Stimulated activated CD8-positive, alpha-beta memory T cell treated with anti-CD3 and anti-CD28 coated beads, Interleukin-4, amount 100 ng/mL, for 4 hours (primary cell): ENCODE data around the gene SEPTIN12.
A peak's percentile ranks its signal among the peaks of the same experiment; 100 is the strongest.

Experiments
- DNase-seq, 2 donors: peaks; one replicate each; pipeline ENCODE4 v3.0.0-alpha.2; 2020; ENCODE audit warnings: low read depth in 2 of 2, low spot score in 1 of 2

Gene SEPTIN12

GRCh38 chr16:4803401-4803844 is 15.3 kb upstream of the SEPTIN12 start:
- no peak for DNase-seq

- peak; percentile 73 to 78 for DNase-seq
Observed at GRCh38 chr16:4802659-4803287, 14.6 kb upstream of the SEPTIN12 start.

- peak; percentile 42 to 53 for DNase-seq
Observed at GRCh38 chr16:4801962-4802658, 14.0 kb upstream of the SEPTIN12 start, which contains the start of gene ROGDI. Gene ROGDI, minus strand, starts transcription at chr16:4802633. Its CDS starts 62 bp downstream, at chr16:4802571.

- DNase-seq = no peak
Observed at GRCh38 chr16:4801051-4801961, 13.2 kb upstream of the SEPTIN12 start.

DNA sequence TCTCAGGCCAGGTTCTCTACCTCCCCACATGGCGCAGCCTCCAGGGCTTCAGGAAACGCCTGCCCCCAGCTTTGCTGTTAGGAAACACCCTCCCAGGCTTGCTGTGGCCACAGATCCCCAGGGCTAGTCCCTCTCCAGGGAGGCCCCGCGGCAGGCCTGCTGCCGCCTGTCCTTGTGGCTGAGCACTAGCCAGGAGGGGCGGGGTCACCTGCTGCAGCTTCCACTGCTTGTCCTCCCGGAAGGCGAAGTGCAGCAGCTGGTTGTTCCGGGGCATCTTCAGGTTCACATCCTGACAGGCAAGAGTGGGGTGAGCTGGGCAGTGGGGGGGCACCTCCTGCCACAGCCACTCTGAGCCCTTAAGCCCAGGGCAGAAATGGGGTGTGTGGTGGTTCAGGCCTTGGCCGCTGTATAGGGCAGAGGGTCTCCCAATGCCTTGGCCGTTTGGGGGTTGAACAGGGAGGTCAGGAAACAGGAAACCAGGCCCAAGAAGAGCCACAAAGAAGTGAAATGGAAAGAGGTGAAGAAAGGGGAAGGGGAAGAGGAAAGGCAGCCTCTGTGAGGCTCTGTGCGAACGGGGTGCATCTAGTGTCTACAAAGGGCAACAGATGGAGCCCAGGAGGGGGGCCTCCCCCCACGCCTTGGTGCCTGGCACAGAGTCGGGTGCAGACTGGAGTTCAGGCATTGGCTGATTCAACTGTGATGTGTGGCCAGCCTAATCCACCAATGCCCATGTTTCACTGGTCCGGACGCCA is 12.3 kb upstream of the SEPTIN12 start:
- no peak for DNase-seq

DNA sequence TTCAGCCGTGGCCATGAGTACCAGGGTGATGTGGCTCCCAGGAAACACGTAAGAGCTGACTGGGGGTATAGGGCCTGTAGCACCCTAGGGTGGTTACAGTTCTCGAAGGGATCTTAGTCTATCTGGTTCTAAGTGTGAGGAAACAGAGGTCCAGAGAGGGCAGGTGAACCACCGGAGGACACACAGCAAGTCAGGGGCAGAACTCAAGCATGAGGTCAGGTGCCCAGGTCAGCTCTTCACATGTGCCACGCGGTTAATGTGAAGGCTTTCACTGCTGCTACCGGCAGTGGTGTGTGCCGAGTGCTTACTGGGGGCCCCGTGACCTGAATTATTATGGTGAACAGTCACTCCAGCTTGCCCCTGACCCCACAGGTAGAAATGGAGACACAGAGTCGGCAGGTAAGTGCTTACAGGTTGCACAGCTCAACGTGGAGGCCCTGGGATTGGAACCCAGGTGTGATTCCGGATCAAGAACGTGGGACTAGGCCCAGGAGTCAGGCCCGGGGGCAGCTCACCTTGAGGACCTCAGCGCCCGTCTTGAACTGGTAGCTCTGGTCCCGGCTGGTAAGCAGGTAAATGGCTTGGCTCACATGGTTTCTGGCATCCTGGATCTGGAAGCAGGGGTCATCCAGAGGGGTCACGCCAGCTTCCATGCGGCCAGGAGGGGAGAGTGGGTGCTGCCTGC is 11.2 kb upstream of the SEPTIN12 start:
- no peak for DNase-seq

- DNase-seq = no peak
Observed at GRCh38 chr16:4798456-4798855, 10.3 kb upstream of the SEPTIN12 start.

DNA sequence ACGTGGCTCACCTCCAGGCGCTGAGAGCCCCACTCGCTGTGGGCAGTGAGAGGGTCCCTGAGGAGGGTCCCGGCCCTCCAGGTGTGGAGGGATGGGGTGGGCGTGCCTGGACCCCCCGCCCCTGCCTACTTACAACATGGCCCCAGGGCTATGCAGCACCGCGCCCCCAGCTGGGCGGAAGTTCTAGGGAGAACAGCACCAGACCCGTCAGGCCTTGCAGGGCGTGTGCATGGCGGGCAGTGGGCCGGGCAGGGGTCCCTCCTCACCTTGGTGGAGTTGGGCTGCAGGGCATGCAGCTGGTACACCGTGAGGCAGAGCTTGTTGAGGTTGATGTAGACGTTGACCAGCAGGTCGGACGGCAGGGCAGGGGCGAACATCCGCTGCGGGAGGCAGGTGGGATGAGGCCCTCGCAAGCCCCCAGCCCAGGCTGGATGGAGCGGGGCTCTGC is 9.7 kb upstream of the SEPTIN12 start:
- DNase-seq = no peak

DNA sequence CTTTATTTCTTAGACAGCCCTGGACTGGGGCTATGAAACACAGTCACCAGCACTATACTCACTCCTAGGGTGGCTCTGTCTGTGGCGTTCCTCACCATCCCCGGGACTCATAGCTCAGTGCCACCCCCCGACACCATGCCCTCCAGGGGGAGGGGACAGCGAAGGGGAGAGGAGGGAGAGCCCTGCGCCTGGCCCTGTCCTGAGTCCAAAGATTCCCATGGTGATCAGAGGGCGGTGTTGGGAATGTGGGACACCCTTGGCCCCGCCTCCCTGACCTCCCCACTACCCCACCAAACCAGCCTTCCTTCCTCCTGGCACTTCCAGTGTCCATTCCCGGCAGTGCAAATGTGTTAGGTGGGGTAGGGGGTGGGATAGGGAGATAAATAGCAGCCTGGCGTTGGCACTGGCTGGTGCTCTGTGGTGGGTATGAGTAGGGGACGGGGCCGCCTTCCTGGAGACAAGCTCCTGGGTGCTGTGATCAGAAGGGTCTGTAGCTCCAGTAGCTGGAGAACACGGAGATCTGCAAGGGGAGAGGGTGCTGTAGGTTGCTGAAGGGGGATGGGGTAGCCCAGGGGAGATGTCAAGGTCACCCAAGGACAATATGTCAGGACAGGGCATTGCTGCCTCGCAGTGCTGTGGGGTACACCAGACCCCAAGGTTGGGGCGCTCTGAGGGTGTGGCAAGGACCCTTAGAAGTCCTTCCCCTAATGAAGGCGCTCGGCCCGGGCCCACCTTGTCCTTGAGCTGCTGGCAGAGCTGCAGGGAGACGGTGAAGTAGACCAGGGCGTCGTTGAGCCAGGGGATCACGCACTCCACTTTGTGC is 9.0 kb upstream of the SEPTIN12 start:
- no peak for DNase-seq

- no peak for DNase-seq
Observed at GRCh38 chr16:4795828-4796572, 7.9 kb upstream of the SEPTIN12 start.

DNA sequence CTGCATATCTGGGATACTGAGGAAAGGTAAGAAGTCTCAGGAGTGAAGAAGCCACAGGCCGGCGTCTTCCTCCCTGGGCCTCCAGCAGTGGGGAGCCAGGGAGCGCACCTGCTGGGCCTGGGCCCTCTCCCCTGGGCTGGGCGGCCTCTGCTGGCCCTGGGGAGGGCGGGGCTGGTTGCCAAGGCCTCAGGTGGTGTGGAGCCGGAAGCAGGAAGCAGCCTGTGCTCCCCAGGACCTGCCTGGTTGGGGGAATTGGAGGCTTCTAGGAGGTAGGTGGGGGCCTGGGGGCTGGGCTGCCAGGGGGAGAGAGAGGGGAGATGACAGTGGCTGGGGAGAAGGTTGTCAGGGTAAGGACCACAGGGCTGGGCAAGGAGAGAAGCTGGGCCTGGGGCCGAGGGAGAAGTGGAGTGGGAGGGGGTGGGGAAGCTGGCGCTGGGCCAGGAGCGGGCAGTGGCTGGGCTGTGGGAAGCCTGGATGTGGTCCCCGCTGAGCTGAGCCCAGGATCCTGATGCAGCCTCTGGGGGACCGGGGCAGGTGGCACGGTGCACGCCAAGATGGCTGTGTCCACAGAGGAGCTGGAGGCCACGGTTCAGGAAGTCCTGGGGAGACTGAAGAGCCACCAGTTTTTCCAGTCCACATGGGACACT is 7.2 kb upstream of the SEPTIN12 start, which contains the start of gene SMIM22:
Gene SMIM22 (plus strand): TSS at position 189 of the 647 bp plus-strand sequence. CDS start 366 bp downstream, at position 555.
- DNase-seq = no peak

GRCh38 chr16:4792951-4793513 is 4.9 kb upstream of the SEPTIN12 start:
- no peak for DNase-seq

- DNase-seq = no peak
Observed at GRCh38 chr16:4790871-4791270, 2.7 kb upstream of the SEPTIN12 start.

- DNase-seq = no peak
Observed at GRCh38 chr16:4790261-4790660, 2.1 kb upstream of the SEPTIN12 start.

GRCh38 chr16:4788910-4789309 is 765 bp upstream of the SEPTIN12 start:
- no peak for DNase-seq

GRCh38 chr16:4788489-4788889 is 344 bp upstream of the SEPTIN12 start:
- no peak for DNase-seq

DNA sequence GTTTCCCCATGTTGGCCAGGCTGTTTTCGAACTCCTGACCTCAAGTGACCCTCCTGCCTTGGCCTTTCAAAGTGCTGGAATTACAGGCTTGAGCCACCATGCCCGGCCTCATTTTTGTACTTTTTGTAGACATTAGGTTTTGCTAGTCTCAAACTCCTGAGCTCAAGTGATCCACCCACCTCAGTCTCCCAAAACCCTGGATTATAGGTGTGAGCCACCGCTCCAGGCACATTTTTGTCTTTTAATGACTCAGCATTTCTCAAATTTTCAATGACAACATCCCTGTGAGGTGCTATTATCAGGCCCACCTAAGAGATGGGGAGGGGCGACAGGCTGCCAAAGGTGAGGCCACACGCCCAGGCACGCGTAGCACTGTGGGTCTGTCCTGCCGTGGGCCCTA is 1.1 kb downstream of the SEPTIN12 start:
- no peak for DNase-seq
